Natural killer cell (primary cell): ENCODE measurements around the gene EP400. TPM values are rescaled to one million over a fixed set of nuclear protein-coding genes. Genes with fewer than 3 reads are reported as not detected.

Experiments used
- ATAC-seq, 3 donors: fragments of 150-1000 bp in 2 of 3; fragments of 200-7000 bp in 1 of 3; cut with Tn5 transposase; 1 replicate in 1 of 3; 2 replicates in 2 of 3; pipeline ENCODE4 v1.10.0; 2021; ENCODE audit warnings: mild to moderate bottlenecking in 2 of 3, moderate library complexity in 2 of 3
- DNase-seq, 2 donors: peaks; one replicate each; pipeline versions ENCODE4 v3.0.0 to v3.0.0-alpha.2; 2013 to 2021; ENCODE audit warnings: mixed read lengths in 1 of 2
- H3K27ac ChIP-seq: one replicate; pipeline ENCODE4 v1.5.1; 2013; ENCODE audit warnings: mild to moderate bottlenecking, low read length
- H3K27me3 ChIP-seq: one replicate; pipeline ENCODE4 v1.6.1; 2013; ENCODE audit warnings: low read length; ENCODE audit not compliant: control insufficient read depth, insufficient read depth
- H3K36me3 ChIP-seq: one replicate; pipeline ENCODE4 v1.6.1; 2013; ENCODE audit warnings: low read length; ENCODE audit not compliant: control insufficient read depth, insufficient read depth
- H3K4me1 ChIP-seq: one replicate; pipeline ENCODE4 v1.6.1; 2013; ENCODE audit warnings: low read length; ENCODE audit not compliant: control insufficient read depth, insufficient read depth
- H3K4me3 ChIP-seq: one replicate; pipeline ENCODE4 v1.5.1; 2013; ENCODE audit warnings: low read length
- H3K9me3 ChIP-seq: one replicate; pipeline ENCODE4 v1.6.1; 2013; ENCODE audit warnings: low read length; ENCODE audit not compliant: control insufficient read depth, insufficient read depth
- H3K27ac Mint-ChIP-seq, 2 donors: one replicate each; pipeline ENCODE4 v1.8.0; 2022; ENCODE audit warnings: mild to moderate bottlenecking in 2 of 2, mixed read lengths in 2 of 2, moderate library complexity in 1 of 2
- H3K27me3 Mint-ChIP-seq, 2 donors: one replicate each; pipeline ENCODE4 v1.8.0; 2022; ENCODE audit warnings: low read depth in 2 of 2, mixed read lengths in 2 of 2
- H3K36me3 Mint-ChIP-seq: one replicate; pipeline ENCODE4 v1.8.0; 2022; ENCODE audit warnings: mixed read lengths
- H3K4me1 Mint-ChIP-seq, 2 donors: one replicate each; pipeline ENCODE4 v1.8.0; 2022; ENCODE audit warnings: mixed read lengths in 2 of 2
- H3K4me3 Mint-ChIP-seq: one replicate; pipeline ENCODE4 v1.8.0; 2022; ENCODE audit warnings: mild to moderate bottlenecking, moderate library complexity, mixed read lengths
- H3K9me3 Mint-ChIP-seq, 2 donors: one replicate each; pipeline ENCODE4 v1.8.0; 2022; ENCODE audit warnings: mixed read lengths in 2 of 2
- WGBS: methylation state at CpG from one replicate; pipeline ENCODE4 v1.1.7; 2013; ENCODE audit warnings: missing lambda C conversion rate; ENCODE audit not compliant: insufficient coverage; 5-methylcytosine and 5-hydroxymethylcytosine counted together
- intact Hi-C: fragments of 100-400 bp; cut with micrococcal nuclease; formaldehyde crosslinking; loops from one replicate; pipeline ENCODE4 v1.14.2; 2022
- total RNA-seq, 4 donors: library from RNA; stranded (reverse); fragments of 120-200 nt in 1 of 4; gene quantifications; one replicate each; pipeline versions ENCODE4 v1.2.3 to v1.2.4, GENCODE V29; 2013 to 2022
- TF ChIP-seq, protein P1 (sequence below): fragments of 200-600 bp; IDR thresholded peaks from one replicate; pipeline ENCODE4 v1.8.0; 2022; ENCODE audit warnings: antibody characterized with exemption

EP400 gene
- total RNA-seq, 3 donors from 2014 or later (not counting 1 experiment from before 2014, with no cell fraction given): 62.8 to 81.1 (median 80.1) TPM

GRCh38 chr12:131940141-131940547 is 9.6 kb upstream of the EP400 start:
- Histone ChIP-seq H3K27ac (no peak overlapping the region), H3K4me1 (no peaks in the 10 kb centered on the region), H3K9me3 (no peaks in the 10 kb centered on the region), H3K4me3 (no peak overlapping the region), H3K27me3 (no peaks in the 10 kb centered on the region), H3K36me3 (peaks cover 26% of the 10 kb centered on the region)
- ATAC-seq (no peak), DNase-seq (no peak)
- H3K27me3 Mint-ChIP-seq: no peaks in the 10 kb centered on the region
- H3K36me3 Mint-ChIP-seq: no peaks in the 10 kb centered on the region
- no peak overlapping the region for H3K27ac Mint-ChIP-seq
- WGBS: 99% methylated on average over 8 of the region's 8 CpGs
- H3K4me1 Mint-ChIP-seq: no peaks in the 10 kb centered on the region
- no peak overlapping the region for H3K4me3 Mint-ChIP-seq
- H3K9me3 Mint-ChIP-seq: no peaks in the 10 kb centered on the region
- intact Hi-C loops: no loop called here
- TF ChIP-seq, protein P1, sequence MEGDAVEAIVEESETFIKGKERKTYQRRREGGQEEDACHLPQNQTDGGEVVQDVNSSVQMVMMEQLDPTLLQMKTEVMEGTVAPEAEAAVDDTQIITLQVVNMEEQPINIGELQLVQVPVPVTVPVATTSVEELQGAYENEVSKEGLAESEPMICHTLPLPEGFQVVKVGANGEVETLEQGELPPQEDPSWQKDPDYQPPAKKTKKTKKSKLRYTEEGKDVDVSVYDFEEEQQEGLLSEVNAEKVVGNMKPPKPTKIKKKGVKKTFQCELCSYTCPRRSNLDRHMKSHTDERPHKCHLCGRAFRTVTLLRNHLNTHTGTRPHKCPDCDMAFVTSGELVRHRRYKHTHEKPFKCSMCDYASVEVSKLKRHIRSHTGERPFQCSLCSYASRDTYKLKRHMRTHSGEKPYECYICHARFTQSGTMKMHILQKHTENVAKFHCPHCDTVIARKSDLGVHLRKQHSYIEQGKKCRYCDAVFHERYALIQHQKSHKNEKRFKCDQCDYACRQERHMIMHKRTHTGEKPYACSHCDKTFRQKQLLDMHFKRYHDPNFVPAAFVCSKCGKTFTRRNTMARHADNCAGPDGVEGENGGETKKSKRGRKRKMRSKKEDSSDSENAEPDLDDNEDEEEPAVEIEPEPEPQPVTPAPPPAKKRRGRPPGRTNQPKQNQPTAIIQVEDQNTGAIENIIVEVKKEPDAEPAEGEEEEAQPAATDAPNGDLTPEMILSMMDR: no peak

DNA sequence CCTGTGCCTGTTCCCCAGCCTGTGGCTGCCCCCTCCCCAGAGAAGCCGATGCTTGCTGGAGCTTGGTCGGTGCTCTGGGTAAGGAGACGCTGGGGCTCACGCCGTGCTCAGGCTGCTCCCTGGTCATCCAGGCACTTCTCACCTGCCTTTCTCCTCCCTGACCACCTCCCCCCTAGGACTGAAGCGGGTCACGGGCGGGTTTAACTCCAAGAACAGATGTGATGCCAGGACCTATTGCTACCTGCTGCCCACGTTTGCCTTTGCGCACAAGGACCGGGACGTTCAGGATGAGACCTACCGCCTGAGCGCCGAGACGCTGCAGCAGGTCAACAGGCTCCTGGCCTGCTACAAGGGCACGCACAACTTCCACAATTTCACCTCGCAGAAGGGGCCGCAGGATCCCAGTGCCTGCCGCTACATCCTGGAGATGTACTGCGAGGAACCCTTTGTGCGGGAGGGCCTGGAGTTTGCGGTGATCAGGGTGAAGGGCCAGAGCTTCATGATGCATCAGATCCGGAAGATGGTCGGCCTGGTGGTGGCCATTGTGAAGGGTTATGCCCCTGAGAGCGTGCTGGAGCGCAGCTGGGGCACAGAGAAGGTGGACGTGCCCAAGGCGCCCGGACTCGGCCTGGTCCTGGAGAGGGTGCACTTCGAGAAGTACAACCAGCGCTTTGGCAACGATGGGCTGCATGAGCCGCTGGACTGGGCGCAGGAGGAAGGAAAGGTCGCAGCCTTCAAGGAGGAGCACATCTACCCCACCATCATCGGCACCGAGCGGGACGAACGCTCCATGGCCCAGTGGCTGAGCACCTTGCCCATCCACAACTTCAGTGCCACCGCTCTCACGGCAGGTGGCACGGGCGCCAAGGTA is 8.4 kb upstream of the EP400 start:
- no peaks in the 10 kb centered on the region for H3K9me3 Mint-ChIP-seq
- DNase-seq (no peak), ATAC-seq (no peak)
- no peak overlapping the region for H3K4me3 ChIP-seq
- H3K4me1 ChIP-seq: no peaks in the 10 kb centered on the region
- intact Hi-C loops: no loop called here
- no peak overlapping the region for H3K4me3 Mint-ChIP-seq
- H3K27ac Mint-ChIP-seq: no peak overlapping the region
- H3K27ac ChIP-seq: no peak overlapping the region
- H3K36me3 Mint-ChIP-seq: no peaks in the 10 kb centered on the region
- TF ChIP-seq, protein P1: no peak
- H3K4me1 Mint-ChIP-seq: no peaks in the 10 kb centered on the region
- 97% methylated on average over 46 of the region's 46 CpGs for WGBS
- H3K36me3 ChIP-seq: peaks cover 24% of the 10 kb centered on the region
- no peaks in the 10 kb centered on the region for H3K9me3 ChIP-seq
- no peaks in the 10 kb centered on the region for H3K27me3 ChIP-seq
- H3K27me3 Mint-ChIP-seq: no peaks in the 10 kb centered on the region

DNA sequence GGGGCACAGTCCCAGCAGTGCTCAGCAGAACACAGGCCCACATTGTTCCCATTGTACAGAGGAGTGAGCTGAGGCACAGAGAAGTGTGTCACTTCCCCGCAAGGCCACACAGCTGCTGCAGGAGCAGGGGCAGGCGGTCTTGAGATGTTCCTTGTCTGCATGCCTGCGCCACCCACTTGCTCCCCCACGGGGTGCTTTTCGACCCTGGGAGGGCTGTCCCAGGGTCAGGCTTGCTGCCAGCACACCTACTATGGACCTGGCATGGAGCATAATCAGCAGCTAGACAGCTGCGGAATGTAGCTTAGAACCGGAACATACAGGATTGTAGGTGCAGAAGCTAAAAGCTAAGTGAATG is 7.8 kb upstream of the EP400 start:
- Histone ChIP-seq H3K27me3 (no peaks in the 10 kb centered on the region), H3K9me3 (no peaks in the 10 kb centered on the region), H3K4me1 (no peaks in the 10 kb centered on the region), H3K36me3 (peaks cover 24% of the 10 kb centered on the region), H3K4me3 (no peak overlapping the region), H3K27ac (no peak overlapping the region)
- intact Hi-C loops: no loop called here
- Mint-ChIP-seq H3K36me3 (no peaks in the 10 kb centered on the region), H3K27me3 (no peaks in the 10 kb centered on the region), H3K4me1 (no peaks in the 10 kb centered on the region), H3K4me3 (no peak overlapping the region), H3K27ac (no peak overlapping the region), H3K9me3 (no peaks in the 10 kb centered on the region)
- 97% methylated on average over 7 of the region's 7 CpGs for WGBS
- TF ChIP-seq, protein P1: no peak
- DNase-seq (no peak), ATAC-seq (no peak)

DNA sequence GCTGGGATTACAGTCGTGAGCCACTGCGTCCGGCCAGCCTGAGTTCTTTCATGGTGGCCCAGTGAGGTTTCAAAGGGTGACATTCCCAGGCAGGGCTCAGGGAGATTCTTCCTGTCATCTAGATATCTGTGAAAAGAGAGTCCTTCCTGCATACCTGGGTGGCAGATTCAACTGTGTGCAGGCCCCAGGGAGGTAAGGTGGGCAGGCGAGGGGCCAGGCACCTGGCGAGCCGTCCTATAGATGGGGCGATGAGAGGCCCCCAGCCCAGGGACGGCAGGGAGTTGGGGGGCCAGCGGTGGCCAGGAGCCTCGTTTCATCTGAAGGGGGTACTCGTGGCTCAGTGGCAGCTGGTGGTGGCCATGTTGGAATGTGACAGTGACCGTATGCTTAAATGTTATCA is 7.1 kb upstream of the EP400 start:
- Histone ChIP-seq H3K36me3 (peaks cover 24% of the 10 kb centered on the region), H3K4me1 (peaks cover 6% of the 10 kb centered on the region), H3K4me3 (no peak overlapping the region), H3K9me3 (no peaks in the 10 kb centered on the region), H3K27ac (no peak overlapping the region), H3K27me3 (no peaks in the 10 kb centered on the region)
- TF ChIP-seq, protein P1: no peak
- no peak overlapping the region for H3K4me3 Mint-ChIP-seq
- peaks cover 3 to 4% of the 10 kb centered on the region in 2 donors for H3K4me1 Mint-ChIP-seq
- no peak for DNase-seq
- no peak for ATAC-seq
- no peaks in the 10 kb centered on the region for H3K27me3 Mint-ChIP-seq
- no peaks in the 10 kb centered on the region for H3K9me3 Mint-ChIP-seq
- intact Hi-C loops: no loop called here
- WGBS: 98% methylated on average over 12 of the region's 12 CpGs
- H3K36me3 Mint-ChIP-seq: no peaks in the 10 kb centered on the region
- no peak overlapping the region for H3K27ac Mint-ChIP-seq
